NCI-H446 treated with DMSO at 0.1 percent for 48 hours (cell line): ENCODE results near the gene PABPN1L.

Experiments used
- DNase-seq: peaks from one replicate; lab custom pipeline; 2025; lab: John Stamatoyannopoulos, UW

The PABPN1L gene

GRCh38 chr16:88848557-88848956, 17.9 kb downstream of the PABPN1L start:
- no peak for DNase-seq

GRCh38 chr16:88847654-88848053, 18.8 kb downstream of the PABPN1L start:
- DNase-seq = no peak

GRCh38 chr16:88846088-88846487, 20.4 kb downstream of the PABPN1L start:
- DNase-seq = no peak

GRCh38 chr16:88844419-88845036, 21.9 kb downstream of the PABPN1L start:
- no peak for DNase-seq

GRCh38 chr16:88843256-88843655, 23.2 kb downstream of the PABPN1L start:
- no peak for DNase-seq

GRCh38 chr16:88842806-88843205, 23.7 kb downstream of the PABPN1L start:
- DNase-seq = no peak

GRCh38 chr16:88842308-88842756, 24.1 kb downstream of the PABPN1L start:
- no peak for DNase-seq

GRCh38 chr16:88841521-88842307, 24.7 kb downstream of the PABPN1L start:
- DNase-seq = no peak

- DNase-seq = no peak
Measured at GRCh38 chr16:88840600-88841215, 25.8 kb downstream of the PABPN1L start.

GRCh38 chr16:88839745-88840599, 26.5 kb downstream of the PABPN1L start:
- DNase-seq = no peak

- DNase-seq = no peak
Measured at GRCh38 chr16:88839026-88839529, 27.4 kb downstream of the PABPN1L start.

GRCh38 chr16:88838566-88838965, 27.9 kb downstream of the PABPN1L start:
- no peak for DNase-seq

GRCh38 chr16:88837806-88838205, 28.7 kb downstream of the PABPN1L start:
- DNase-seq = no peak

- no peak for DNase-seq
Measured at GRCh38 chr16:88836791-88837190, 29.7 kb downstream of the PABPN1L start.

- DNase-seq = no peak
Measured at GRCh38 chr16:88835818-88836217, 30.6 kb downstream of the PABPN1L start.

- no peak for DNase-seq
Measured at GRCh38 chr16:88835383-88835782, 31.1 kb downstream of the PABPN1L start.

GRCh38 chr16:88834670-88835069, 31.8 kb downstream of the PABPN1L start:
- DNase-seq = no peak

- no peak for DNase-seq
Measured at GRCh38 chr16:88833086-88833485, 33.4 kb downstream of the PABPN1L start.

- no peak for DNase-seq
Measured at GRCh38 chr16:88831838-88832237, 34.6 kb downstream of the PABPN1L start.

GRCh38 chr16:88830783-88831182, 35.7 kb downstream of the PABPN1L start:
- DNase-seq = no peak

- no peak for DNase-seq
Measured at GRCh38 chr16:88830258-88830657, 36.2 kb downstream of the PABPN1L start.

GRCh38 chr16:88828711-88829110, 37.7 kb downstream of the PABPN1L start:
- no peak for DNase-seq
